ENCODE measurements around the gene SLC39A5.

SLC39A5 gene

GRCh38 chr12:56219840-56220239, 10.0 kb upstream of the SLC39A5 start:
- DNase-seq, result no peak

GRCh38 chr12:56220611-56221231, 9.1 kb upstream of the SLC39A5 start:
- no peak for DNase-seq

- DNase-seq, result no peak
These were observed 8.6 kb upstream of the SLC39A5 start for GRCh38 chr12:56221232-56221756.

- DNase-seq, result peak; percentile 60 to 88 (median 78)
These were observed 7.9 kb upstream of the SLC39A5 start, which contains the start of gene RNF41 for GRCh38 chr12:56221757-56222530. TSS of gene RNF41 (minus strand) at chr12:56221922. CDS start at chr12:56214047, 7,875 bp downstream.

- no peak for DNase-seq
These were observed 7.3 kb upstream of the SLC39A5 start for GRCh38 chr12:56222531-56222895.

GRCh38 chr12:56223571-56224101, 6.2 kb upstream of the SLC39A5 start:
- DNase-seq, result no peak

- peak; percentile 77 to 90 (median 81) for DNase-seq
These were observed 5.6 kb upstream of the SLC39A5 start, which contains the start of gene NABP2 for GRCh38 chr12:56224102-56224701. TSS of gene NABP2 (plus strand) at chr12:56224342. CDS start at chr12:56224857, 515 bp downstream.

GRCh38 chr12:56224954-56225353, 4.9 kb upstream of the SLC39A5 start:
- DNase-seq, result no peak

GRCh38 chr12:56229082-56229481, 769 bp upstream of the SLC39A5 start:
- DNase-seq, result no peak

- DNase-seq, result no peak
These were observed 757 bp downstream of the SLC39A5 start for GRCh38 chr12:56230432-56231183.

- DNase-seq, result no peak
These were observed 1.3 kb downstream of the SLC39A5 start for GRCh38 chr12:56231184-56231582.

GRCh38 chr12:56234746-56235436, 5.0 kb downstream of the SLC39A5 start:
- no peak for DNase-seq

GRCh38 chr12:56236091-56236490, 6.2 kb downstream of the SLC39A5 start:
- no peak for DNase-seq

- no peak for DNase-seq
These were observed 7.1 kb downstream of the SLC39A5 start for GRCh38 chr12:56236985-56237384.

- no peak for DNase-seq
These were observed 7.7 kb downstream of the SLC39A5 start for GRCh38 chr12:56237552-56237951.

GRCh38 chr12:56241424-56242303, 11.8 kb downstream of the SLC39A5 start:
- no peak for DNase-seq

GRCh38 chr12:56242986-56243385, 13.1 kb downstream of the SLC39A5 start:
- DNase-seq, result no peak

GRCh38 chr12:56243731-56244181, 13.9 kb downstream of the SLC39A5 start:
- DNase-seq, result no peak

- DNase-seq, result no peak
These were observed 14.6 kb downstream of the SLC39A5 start for GRCh38 chr12:56244494-56244893.

GRCh38 chr12:56247923-56248322, 18.1 kb downstream of the SLC39A5 start:
- no peak for DNase-seq

- no peak for DNase-seq
These were observed 18.9 kb downstream of the SLC39A5 start for GRCh38 chr12:56248711-56249110.

Data from activated naive CD4-positive, alpha-beta T cell (primary cell).